ENCODE results near the gene RADX.

RADX gene

DNA sequence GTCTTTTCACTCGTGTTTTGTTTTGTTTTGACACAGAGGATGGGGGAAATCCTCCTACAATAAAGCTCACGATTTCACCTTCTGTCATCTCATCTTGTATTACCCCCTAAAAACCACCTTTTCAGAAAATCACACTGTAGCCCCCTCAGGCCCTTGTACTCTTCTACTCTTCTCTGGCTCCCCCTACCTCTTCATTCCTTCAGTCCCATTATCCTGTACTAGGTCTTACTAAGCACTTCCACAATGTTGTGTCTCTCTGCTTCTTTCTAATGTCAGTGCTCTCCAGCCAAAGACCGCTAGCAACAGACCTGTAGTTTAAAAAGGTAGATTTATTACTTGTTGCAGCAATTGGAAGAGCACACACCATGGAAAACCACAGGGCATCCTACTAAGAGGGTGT lies 84.7 kb downstream of the RADX start:
- DNase-seq: no peak

DNA sequence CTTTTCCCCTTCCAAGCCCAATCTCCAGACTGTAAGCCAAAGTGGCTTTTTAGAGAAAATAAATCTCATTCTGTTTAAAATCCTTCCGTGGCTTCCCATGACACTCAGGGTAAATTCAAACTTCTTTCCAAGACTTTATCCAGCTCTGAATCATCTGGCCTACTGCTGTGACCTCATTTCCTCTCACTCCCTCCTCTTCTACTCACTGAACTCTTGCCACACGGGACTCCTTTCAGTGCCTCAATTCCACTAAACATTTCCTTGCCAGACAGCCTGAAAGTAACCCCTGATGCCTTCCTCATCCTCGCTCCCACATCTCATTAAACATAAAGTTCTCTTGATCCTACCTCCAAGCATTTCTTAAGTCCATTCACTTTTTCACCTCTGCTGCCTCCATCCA lies 86.9 kb downstream of the RADX start:
- DNase-seq: no peak

DNA sequence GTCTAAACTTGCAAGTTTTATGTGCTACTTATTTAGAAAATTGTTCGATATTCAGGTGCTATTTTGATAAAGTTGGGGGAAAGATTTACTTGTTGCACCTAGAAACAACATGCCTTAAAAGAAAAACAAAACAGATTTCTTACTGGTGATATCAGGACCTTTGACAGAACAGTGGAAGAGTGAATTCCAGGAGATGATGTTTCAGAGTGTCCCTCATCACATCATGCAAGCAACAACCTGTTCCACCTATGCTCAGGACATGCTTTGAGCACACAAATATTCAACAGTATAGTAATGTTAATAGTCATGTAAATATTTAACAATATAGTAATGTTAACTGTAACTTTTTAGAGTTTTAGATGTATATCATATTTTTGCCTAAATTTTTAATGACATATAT lies 90.9 kb downstream of the RADX start:
- DNase-seq: no peak

DNA sequence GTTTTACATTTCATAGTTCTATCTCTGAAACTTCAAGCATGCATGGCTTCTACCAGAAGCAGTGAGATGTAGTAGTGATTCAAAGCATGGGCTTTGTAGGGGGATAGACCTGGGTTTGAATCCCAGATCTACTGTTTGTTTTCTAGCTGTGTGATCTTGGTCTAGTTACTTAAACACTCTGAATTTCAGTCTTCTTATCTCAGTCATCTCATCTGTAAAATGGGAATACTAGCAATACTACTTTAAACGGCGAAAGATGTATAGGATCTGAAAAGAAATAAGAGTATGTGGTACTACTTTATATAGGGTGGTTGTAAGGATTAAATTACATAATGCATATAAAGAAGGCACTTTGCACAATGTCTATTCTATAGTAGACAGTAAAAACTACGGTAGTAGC lies 94.7 kb downstream of the RADX start:
- DNase-seq: no peak

DNA sequence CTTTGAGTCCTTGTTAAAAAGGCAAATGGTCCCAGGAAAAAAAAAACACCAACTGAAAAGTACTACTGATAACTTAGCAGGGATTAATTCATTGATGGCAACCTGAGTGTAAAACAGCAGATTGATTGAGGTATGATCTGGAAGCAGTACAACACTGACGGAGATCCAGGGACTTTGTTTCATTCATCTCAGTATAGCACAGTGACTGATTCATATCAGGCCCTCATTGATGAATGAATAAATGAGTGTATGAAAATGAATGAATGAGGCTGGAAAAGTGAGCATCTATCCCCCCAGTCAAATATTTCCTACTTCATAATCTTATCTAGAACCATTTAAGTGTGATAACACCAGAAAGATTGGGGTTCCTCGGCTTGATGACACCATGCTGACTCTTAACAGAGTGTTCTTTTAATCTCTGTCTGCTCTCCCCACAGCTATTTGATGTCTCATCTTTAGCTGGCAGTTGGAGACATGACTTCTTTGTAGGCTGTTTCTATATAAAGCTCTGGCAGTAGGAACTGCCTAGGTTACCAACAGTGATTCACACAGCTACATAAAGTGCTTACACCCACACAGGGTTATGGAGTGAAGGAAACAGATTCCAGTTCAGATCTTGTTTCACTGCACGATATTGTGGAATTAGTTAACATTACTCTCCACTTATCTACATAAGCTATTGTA lies 96.1 kb downstream of the RADX start:
- DNase-seq: no peak

DNA sequence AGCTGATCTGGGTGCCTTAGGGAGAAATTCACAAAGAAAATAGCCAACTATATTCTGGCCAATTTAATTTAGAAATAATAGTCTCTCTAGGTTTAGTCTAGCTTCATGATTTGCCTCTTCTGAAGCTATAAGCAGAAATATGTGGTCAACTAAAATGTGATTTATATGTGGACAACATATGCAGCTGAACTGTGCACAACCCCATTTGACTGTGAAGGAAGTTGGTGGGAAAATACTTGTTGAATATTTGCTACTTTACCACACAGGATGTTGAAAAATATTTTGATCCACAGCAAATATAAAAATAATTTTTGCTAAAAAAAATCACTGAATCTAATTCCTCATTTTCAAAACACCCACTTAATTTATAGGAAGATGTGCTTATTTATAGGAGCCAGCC lies 99.0 kb downstream of the RADX start:
- DNase-seq: no peak

DNA sequence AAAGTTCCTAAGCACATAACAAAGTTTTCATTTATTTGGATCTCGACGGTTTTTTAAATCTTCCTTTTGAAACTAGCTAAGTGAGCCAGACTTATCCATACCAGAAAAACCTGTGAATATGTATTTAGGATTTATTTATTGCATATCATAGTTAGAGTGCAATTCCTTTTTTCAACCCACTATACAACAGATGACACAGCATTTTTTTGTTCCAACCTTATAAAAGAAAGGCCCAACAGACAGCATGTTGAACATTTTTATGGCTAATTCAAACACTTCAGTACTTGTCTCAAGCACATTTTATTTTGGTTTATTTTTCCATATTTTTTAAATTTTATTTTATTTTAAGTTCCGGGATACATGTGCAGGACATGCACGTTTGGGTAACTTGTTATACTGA lies 99.6 kb downstream of the RADX start:
- DNase-seq: no peak

DNA sequence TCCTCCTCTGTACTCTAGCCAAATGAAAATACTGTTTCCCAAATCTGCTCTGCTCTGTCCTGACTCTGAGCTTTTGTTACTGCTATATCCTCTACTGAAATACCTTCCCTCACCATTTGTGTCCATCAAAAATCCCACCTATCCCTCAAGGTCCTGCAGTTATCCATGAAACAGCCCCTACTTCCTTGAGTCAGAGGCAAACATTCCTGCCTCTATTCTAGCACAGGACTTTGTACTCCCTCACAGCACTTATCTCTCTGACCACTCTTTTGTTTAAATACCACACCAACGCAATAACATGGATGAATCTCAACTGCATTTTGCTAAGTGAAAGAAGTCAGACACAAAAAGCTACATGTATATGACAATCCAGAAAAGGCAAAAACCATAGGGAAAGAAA lies 104.2 kb downstream of the RADX start:
- DNase-seq: no peak

DNA sequence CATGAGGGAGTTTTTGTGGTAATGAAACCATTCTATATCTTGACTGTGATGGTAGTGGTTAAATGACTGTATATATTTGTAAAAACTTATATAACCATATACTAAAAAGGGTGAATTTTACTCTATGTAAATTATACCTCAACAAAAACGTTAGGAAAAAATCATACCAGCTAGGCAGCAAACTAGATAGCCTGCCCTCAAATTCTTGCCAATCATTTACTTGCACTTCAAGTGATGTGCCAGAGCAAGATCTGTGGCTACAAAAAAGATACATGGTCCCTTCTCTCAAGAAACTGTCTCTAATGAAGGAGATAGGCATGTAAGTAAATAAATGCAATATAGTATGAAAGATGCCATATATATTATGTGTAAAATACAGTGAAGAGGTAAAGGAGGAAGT lies 104.7 kb downstream of the RADX start:
- no peak for DNase-seq

DNA sequence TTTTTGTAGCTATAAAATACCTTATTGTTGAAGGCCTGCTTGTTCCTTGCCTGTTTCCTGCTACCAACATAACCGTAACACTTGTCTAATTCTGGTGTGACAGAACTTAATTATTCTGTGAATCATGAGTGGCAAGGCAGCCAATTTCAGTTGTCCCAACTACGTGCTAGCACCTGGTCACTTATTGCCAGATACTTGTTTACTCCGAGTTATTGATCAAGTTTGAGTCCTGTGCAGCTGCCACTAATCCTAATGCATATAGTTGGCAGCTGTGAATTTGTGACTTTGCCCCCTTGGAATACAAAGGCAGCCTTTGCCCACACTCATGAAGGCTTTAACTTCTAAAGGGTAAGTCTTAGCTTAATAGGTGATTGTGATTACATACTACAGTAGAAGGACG lies 106.9 kb downstream of the RADX start:
- DNase-seq: no peak

DNA sequence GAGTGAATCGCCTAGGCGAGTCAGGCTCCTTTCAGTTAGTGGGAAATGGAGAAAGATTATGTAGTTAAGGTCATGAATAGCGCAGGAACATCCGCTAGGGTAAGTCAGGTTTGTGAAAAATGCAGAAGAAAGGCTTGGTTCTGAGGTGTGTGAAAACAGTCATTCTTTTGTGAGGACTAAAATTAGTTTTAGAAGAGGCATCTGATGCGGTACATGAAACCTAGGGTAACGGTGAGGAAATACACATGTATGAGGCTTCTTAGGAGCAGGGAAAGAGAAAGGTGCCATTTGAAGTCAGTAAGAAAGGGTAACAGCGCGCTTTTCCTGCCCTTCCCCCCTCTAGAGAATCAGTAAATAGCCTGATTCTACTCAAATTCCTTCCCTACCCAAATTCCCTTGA lies 114.2 kb downstream of the RADX start:
- DNase-seq: no peak

DNA sequence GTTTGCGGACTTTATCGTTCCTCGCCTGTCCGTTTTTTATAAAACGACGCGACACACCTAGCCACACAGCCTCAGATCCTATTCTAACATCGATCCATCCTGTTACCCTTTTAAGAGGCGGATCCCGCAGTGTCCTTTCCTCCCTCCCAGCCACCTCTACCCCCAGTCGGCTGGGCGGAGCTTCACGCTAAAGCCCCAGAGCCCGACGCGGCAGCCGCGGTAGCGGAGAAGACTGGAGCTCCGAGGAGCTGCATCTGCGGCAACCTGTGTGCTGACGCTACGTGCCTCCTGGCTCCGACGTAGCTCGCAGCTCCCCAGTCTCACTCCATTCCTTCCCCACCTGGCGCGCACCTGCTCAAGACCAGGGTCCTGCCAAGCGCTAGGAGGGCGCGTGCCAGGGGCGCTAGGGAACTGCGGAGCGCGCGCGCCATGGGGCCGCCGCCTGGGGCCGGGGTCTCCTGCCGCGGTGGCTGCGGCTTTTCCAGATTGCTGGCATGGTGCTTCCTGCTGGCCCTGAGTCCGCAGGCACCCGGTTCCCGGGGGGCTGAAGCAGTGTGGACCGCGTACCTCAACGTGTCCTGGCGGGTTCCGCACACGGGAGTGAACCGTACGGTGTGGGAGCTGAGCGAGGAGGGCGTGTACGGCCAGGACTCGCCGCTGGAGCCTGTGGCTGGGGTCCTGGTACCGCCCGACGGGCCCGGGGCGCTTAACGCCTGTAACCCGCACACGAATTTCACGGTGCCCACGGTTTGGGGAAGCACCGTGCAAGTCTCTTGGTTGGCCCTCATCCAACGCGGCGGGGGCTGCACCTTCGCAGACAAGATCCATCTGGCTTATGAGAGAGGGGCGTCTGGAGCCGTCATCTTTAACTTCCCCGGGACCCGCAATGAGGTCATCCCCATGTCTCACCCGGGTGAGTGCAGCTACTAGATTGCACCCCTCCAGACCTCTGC lies 115.0 kb downstream of the RADX start, which contains the start of gene RNF128:
TSS of gene RNF128 (plus strand) at position 217 of the 953 bp plus-strand sequence. CDS start at position 430, 213 bp downstream.
- no peak for DNase-seq

DNA sequence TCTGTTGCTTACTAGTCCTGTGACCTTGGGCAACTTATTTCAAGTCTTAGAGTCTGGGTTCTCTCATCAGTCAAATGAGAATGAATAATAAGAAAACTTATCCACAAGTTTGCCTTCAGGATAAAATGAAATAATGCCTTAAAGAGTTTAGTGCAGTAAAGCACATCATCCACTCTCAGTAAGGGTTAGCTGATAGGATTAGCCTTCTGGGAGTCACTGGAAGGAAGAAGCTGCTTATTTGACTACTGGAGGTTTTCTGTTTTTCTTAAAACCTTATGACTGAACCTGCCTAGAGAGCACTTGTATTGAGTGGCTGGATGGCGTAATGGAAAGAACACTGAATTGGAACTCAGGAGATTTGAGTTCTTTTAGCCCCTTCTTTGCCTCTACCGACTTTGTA lies 116.6 kb downstream of the RADX start:
- no peak for DNase-seq
